Ovary (tissue), 9 donors: ENCODE data around the gene BRINP3. TPM values are rescaled to one million over a fixed set of nuclear protein-coding genes. Genes with fewer than 3 reads are reported as not detected.

Experiments
- DNase-seq, 5 donors: peaks; one replicate each; pipeline ENCODE4 v3.0.0-alpha.2; 2019 to 2020
- H3K27ac ChIP-seq, 2 donors: fragments of 200-600 bp; one replicate each; pipeline versions ENCODE4 v1.5.1 to v1.8.0; 2019 to 2022
- H3K27me3 ChIP-seq: fragments of 200-600 bp; one replicate; pipeline ENCODE4 v1.8.0; 2022
- H3K36me3 ChIP-seq: fragments of 200-600 bp; sonication (generic); one replicate; pipeline ENCODE4 v1.5.1; 2019
- H3K4me1 ChIP-seq: one replicate; pipeline ENCODE4 v1.8.1; 2013; ENCODE audit warnings: mild to moderate bottlenecking, moderate library complexity; ENCODE audit not compliant: insufficient read depth
- H3K4me3 ChIP-seq: fragments of 200-600 bp; sonication (generic); one replicate; pipeline ENCODE4 v1.5.1; 2017
- H3K9me3 ChIP-seq, 2 donors: fragments of 200-600 bp in 1 of 2; sonication (generic) in 1 of 2; one replicate each; pipeline versions ENCODE4 v1.5.1 to v1.8.1; 2013 to 2019; ENCODE audit warnings: mild to moderate bottlenecking in 1 of 2, moderate library complexity in 1 of 2
- CTCF ChIP-seq, 3 donors: fragments of 450-650 bp in 2 of 3; fragments of 200-600 bp in 1 of 3; IDR thresholded peaks; one replicate each; pipeline versions ENCODE4 v1.5.1 to v1.8.0; 2016 to 2022; ENCODE audit warnings: antibody characterized with exemption in 3 of 3, mild to moderate bottlenecking in 1 of 3
- EP300 ChIP-seq: sonication (generic); formaldehyde crosslinking; IDR thresholded peaks from one replicate; pipeline ENCODE4 v1.6.1; 2017; ENCODE audit warnings: antibody characterized with exemption
- POLR2A ChIP-seq: fragments of 450-650 bp; IDR thresholded peaks from one replicate; pipeline ENCODE4 v1.6.1; 2017; ENCODE audit warnings: antibody characterized with exemption, mild to moderate bottlenecking, moderate library complexity
- WGBS, 3 donors: extraction: QIAGEN DNeasy Blood & Tissue Kit in 1 of 3; methylation state at CpG; one replicate each; pipeline versions ENCODE4 v1.1.5 to v1.1.7; 2013 to 2017; 5-methylcytosine and 5-hydroxymethylcytosine counted together
- intact Hi-C, 4 donors: fragments of 100-400 bp; cut with DNase I; formaldehyde crosslinking; loops; one replicate each; pipeline versions ENCODE4 v1.11.0 to v1.15.1; 2022 to 2023
- polyA plus RNA-seq, 2 donors: library from polyadenylated mRNA; stranded (reverse); fragments of 200-250 nt in 1 of 2; fragments of 350-450 nt in 1 of 2; fragmentation: Illumina TruSeq in 1 of 2; extraction: RNeasy Lipid Tissue Mini Kit (QIAGEN cat#74804) in 1 of 2; gene quantifications; one replicate each; pipeline ENCODE4 v1.2.3, GENCODE V29; 2013 to 2014
- total RNA-seq, 7 donors: library from RNA; depleted of rRNA in 2 of 7; stranded (reverse); fragments of >200 nt in 2 of 7; fragmentation: NEBNext Ultra II Directional in 3 of 7; extraction: Animal tissue kit (Norgen Biotek cat#: 25700) in 3 of 7; gene quantifications; one replicate each; pipeline versions ENCODE4 v1.1.0 to v1.2.4, GENCODE V29; 2016 to 2023
- donor health status: DM: no; HTN: no; CAD: no; lungs with moderate emphysema.
- donor health status: DM: no; HTN: no; CAD: no.
- donor health status: Bipolar disorder and iron deficiency.
- donor health status: DM: yes; HTN: yes; CAD: no.
- donor health status: DM: no; HTN: no; CAD: no.
- donor health status: DM: yes; HTN: yes; CAD: no.

The BRINP3 gene
- total and polyA plus RNA-seq, 9 donors = 0.08 to 0.52 (median 0.23) TPM; not detected in 5

GRCh38 chr1:190168116-190168892, 309.4 kb downstream of the BRINP3 start:
- no peak for DNase-seq
- no peak for TF ChIP-seq POLR2A
- TF ChIP-seq CTCF (IDR thresholded peaks at IDR 0.05) = no peak
- TF ChIP-seq EP300 = no peak
- H3K27ac ChIP-seq = no peak overlapping the region
- 91 to 95% (median 92%) methylated on average over 3 of the region's 3 CpGs for WGBS, 3 donors
- intact Hi-C loops = no loop called here
- no peaks in the 10 kb centered on the region for H3K4me1 ChIP-seq
- no peaks in the 10 kb centered on the region for H3K36me3 ChIP-seq
- no peaks in the 10 kb centered on the region for H3K9me3 ChIP-seq
- H3K4me3 ChIP-seq = no peak overlapping the region
- H3K27me3 ChIP-seq = no peaks in the 10 kb centered on the region

GRCh38 chr1:190159146-190159545, 318.5 kb downstream of the BRINP3 start:
- no peaks in the 10 kb centered on the region for H3K9me3 ChIP-seq

GRCh38 chr1:190154744-190155143, 322.9 kb downstream of the BRINP3 start:
- Histone ChIP-seq H3K9me3 (no peaks in the 10 kb centered on the region), H3K4me3 (no peak overlapping the region), H3K27me3 (no peaks in the 10 kb centered on the region), H3K27ac (no peak overlapping the region), H3K4me1 (no peaks in the 10 kb centered on the region), H3K36me3 (no peaks in the 10 kb centered on the region)
- TF ChIP-seq POLR2A (no peak), CTCF (IDR thresholded peaks at IDR 0.05) (no peak), EP300 (no peak)
- 61 to 70% (median 65%) methylated on average over 2 of the region's 2 CpGs for WGBS, 3 donors
- intact Hi-C loops = no loop called here
- no peak for DNase-seq

More at GRCh38 chr1:190159146-190159545, 318.5 kb downstream of the BRINP3 start:
- H3K4me3 ChIP-seq = no peak overlapping the region
- TF ChIP-seq EP300 (no peak), CTCF (IDR thresholded peaks at IDR 0.05) (no peak), POLR2A (no peak)
- intact Hi-C loops = no loop called here
- no peaks in the 10 kb centered on the region for H3K36me3 ChIP-seq
- no peaks in the 10 kb centered on the region for H3K4me1 ChIP-seq
- H3K27ac ChIP-seq = no peak overlapping the region
- DNase-seq = no peak
- WGBS, 3 donors = 78 to 86% (median 85%) methylated on average over 2 of the region's 2 CpGs
- peaks cover 5% of the 10 kb centered on the region for H3K27me3 ChIP-seq

GRCh38 chr1:190147616-190148015, 330.0 kb downstream of the BRINP3 start:
- DNase-seq = no peak
- no peak overlapping the region for H3K27ac ChIP-seq
- H3K4me1 ChIP-seq = no peaks in the 10 kb centered on the region
- intact Hi-C loops = no loop called here
- H3K4me3 ChIP-seq = no peak overlapping the region
- no peak for TF ChIP-seq POLR2A
- TF ChIP-seq EP300 = no peak
- no peak for TF ChIP-seq CTCF (IDR thresholded peaks at IDR 0.05)
- H3K27me3 ChIP-seq = no peaks in the 10 kb centered on the region
- H3K9me3 ChIP-seq = no peaks in the 10 kb centered on the region
- WGBS, 3 donors = 81 to 89% (median 88%) methylated on average over 2 of the region's 2 CpGs
- H3K36me3 ChIP-seq = no peaks in the 10 kb centered on the region
